Endothelial cell (in vitro differentiated cells): ENCODE measurements around the gene DET1. TPM values are rescaled to one million over a fixed set of nuclear protein-coding genes. Genes with fewer than 3 reads are reported as not detected.

Source experiments
- DNase-seq: peaks from one replicate; pipeline ENCODE4 v3.0.0; 2021; ENCODE audit warnings: low spot score
- H3K27ac Mint-ChIP-seq: one replicate; pipeline ENCODE4 v1.8.0; 2021; ENCODE audit warnings: mixed read lengths, inconsistent platforms; ENCODE audit not compliant: unreplicated experiment
- H3K27me3 Mint-ChIP-seq: one replicate; pipeline ENCODE4 v1.8.0; 2021; ENCODE audit warnings: mild to moderate bottlenecking, moderate library complexity, mixed read lengths, inconsistent platforms; ENCODE audit not compliant: unreplicated experiment
- H3K36me3 Mint-ChIP-seq: one replicate; pipeline ENCODE4 v1.8.0; 2021; ENCODE audit warnings: mild to moderate bottlenecking, low read depth, mixed read lengths, inconsistent platforms; ENCODE audit not compliant: unreplicated experiment
- H3K4me1 Mint-ChIP-seq: one replicate; pipeline ENCODE4 v1.8.0; 2021; ENCODE audit warnings: mild to moderate bottlenecking, mixed read lengths, inconsistent platforms; ENCODE audit not compliant: unreplicated experiment
- H3K4me3 Mint-ChIP-seq: one replicate; pipeline ENCODE4 v1.8.0; 2021; ENCODE audit warnings: mild to moderate bottlenecking, mixed read lengths, inconsistent platforms; ENCODE audit not compliant: unreplicated experiment
- H3K9me3 Mint-ChIP-seq: one replicate; pipeline ENCODE4 v1.8.0; 2021; ENCODE audit warnings: mixed read lengths, inconsistent platforms; ENCODE audit not compliant: unreplicated experiment
- CTCF ChIP-seq: fragments of 200-600 bp; sonication (generic); IDR thresholded peaks from one replicate; pipeline ENCODE4 v1.5.0; 2021; ENCODE audit warnings: antibody characterized with exemption; ENCODE audit not compliant: unreplicated experiment
- total RNA-seq: library from RNA; stranded (reverse); fragmentation: NEBNext Ultra II Directional; extraction: Animal tissue kit (Norgen Biotek cat#: 25700); gene quantifications from one replicate; pipeline ENCODE4 v1.2.1, GENCODE V29; 2021; ENCODE audit not compliant: unreplicated experiment

Gene DET1
- total RNA-seq, 1 donor from 2014 or later = 4.4 TPM

- H3K27me3 Mint-ChIP-seq = no peaks in the 10 kb centered on the region
- DNase-seq = no peak
- no peak for TF ChIP-seq CTCF
- H3K27ac Mint-ChIP-seq = no peak overlapping the region
- H3K36me3 Mint-ChIP-seq = peaks cover 4% of the 10 kb centered on the region
- H3K4me3 Mint-ChIP-seq = no peak overlapping the region
- H3K9me3 Mint-ChIP-seq = no peaks in the 10 kb centered on the region
- H3K4me1 Mint-ChIP-seq = no peaks in the 10 kb centered on the region
Measured at GRCh38 chr15:88513195-88513594, 33.3 kb downstream of the DET1 start.

DNA sequence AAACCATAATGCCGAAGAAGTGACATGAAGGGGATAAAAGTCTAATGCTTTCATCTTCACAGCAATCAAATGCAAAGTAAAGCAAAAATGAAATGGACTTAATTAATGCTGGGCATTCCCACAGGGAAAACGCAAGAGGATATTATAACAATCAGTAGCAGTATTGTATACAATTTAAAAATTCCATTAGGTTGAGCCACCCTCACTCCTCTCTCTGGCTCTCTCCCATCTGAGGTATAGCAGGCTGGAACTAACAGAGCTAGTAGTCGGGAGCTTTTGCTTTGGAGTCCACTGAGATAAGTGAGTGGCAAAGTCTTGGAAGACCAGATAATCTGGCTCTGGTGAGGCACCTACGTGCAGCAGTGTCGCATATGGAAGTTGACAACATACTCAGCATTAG is 33.9 kb downstream of the DET1 start:
- H3K4me3 Mint-ChIP-seq = no peak overlapping the region
- no peak for DNase-seq
- H3K4me1 Mint-ChIP-seq = no peaks in the 10 kb centered on the region
- no peak overlapping the region for H3K27ac Mint-ChIP-seq
- no peaks in the 10 kb centered on the region for H3K27me3 Mint-ChIP-seq
- no peaks in the 10 kb centered on the region for H3K9me3 Mint-ChIP-seq
- no peak for TF ChIP-seq CTCF
- H3K36me3 Mint-ChIP-seq = peaks cover 4% of the 10 kb centered on the region

GRCh38 chr15:88512078-88512477 is 34.4 kb downstream of the DET1 start:
- no peaks in the 10 kb centered on the region for H3K9me3 Mint-ChIP-seq
- H3K27ac Mint-ChIP-seq = no peak overlapping the region
- no peaks in the 10 kb centered on the region for H3K27me3 Mint-ChIP-seq
- no peak for DNase-seq
- TF ChIP-seq CTCF = no peak
- H3K36me3 Mint-ChIP-seq = peaks cover 4% of the 10 kb centered on the region
- H3K4me3 Mint-ChIP-seq = no peak overlapping the region
- H3K4me1 Mint-ChIP-seq = no peaks in the 10 kb centered on the region

- Mint-ChIP-seq H3K4me3 (no peak overlapping the region), H3K27ac (no peak overlapping the region), H3K36me3 (peaks cover 4% of the 10 kb centered on the region), H3K9me3 (no peaks in the 10 kb centered on the region), H3K4me1 (no peaks in the 10 kb centered on the region), H3K27me3 (no peaks in the 10 kb centered on the region)
- no peak for DNase-seq
- TF ChIP-seq CTCF = no peak
Measured at GRCh38 chr15:88511161-88511560, 35.3 kb downstream of the DET1 start.

- no peak overlapping the region for H3K4me3 Mint-ChIP-seq
- H3K36me3 Mint-ChIP-seq = peaks cover 4% of the 10 kb centered on the region
- H3K4me1 Mint-ChIP-seq = no peaks in the 10 kb centered on the region
- no peaks in the 10 kb centered on the region for H3K9me3 Mint-ChIP-seq
- H3K27me3 Mint-ChIP-seq = no peaks in the 10 kb centered on the region
- no peak overlapping the region for H3K27ac Mint-ChIP-seq
- no peak for TF ChIP-seq CTCF
- DNase-seq = no peak
Measured at GRCh38 chr15:88509964-88510363, 36.5 kb downstream of the DET1 start.
